Measurements from ENCODE around the gene AIPL1. TPM values are rescaled to one million over a fixed set of nuclear protein-coding genes. Genes with fewer than 3 reads are reported as not detected.

The AIPL1 gene
- total RNA-seq, 4 donors from 2014 or later = not detected

GRCh38 chr17:6442775-6443174 lies 7.9 kb upstream of the AIPL1 start:
- TF ChIP-seq CTCF (IDR thresholded peaks at IDR 0.05 in 4 of 5, conservative IDR thresholded peaks at IDR 0.05 in 1 of 5) (no peak), POLR2A (IDR thresholded peaks at IDR 0.05) (no peak)
- H3K4me1 ChIP-seq = peaks cover 0 to 15% of the 10 kb centered on the region in 2 donors
- H3K27ac ChIP-seq = no peak overlapping the region
- no peaks in the 10 kb centered on the region for H3K36me3 ChIP-seq
- in situ Hi-C loops (cut with MboI; ENCODE audit: low sequenced_read_pairs in 4 of 4) (loop anchor here in 1 of 4 donors (25.0 kb wide), 1 partner anchor 1205 kb away; the partner anchor contains the start of gene SCIMP), intact Hi-C loops (cut with DNase I; ENCODE audit: low total_unique reads) (no loop called here)
- no peak overlapping the region for H3K4me3 ChIP-seq
- H3K27me3 ChIP-seq = peaks cover 0 to 13% (median 4%) of the 10 kb centered on the region in 3 donors
- H3K9me3 ChIP-seq = no peaks in the 10 kb centered on the region
- DNase-seq = no peak
- no peak for ATAC-seq

GRCh38 chr17:6439951-6440350 lies 5.0 kb upstream of the AIPL1 start:
- Histone ChIP-seq H3K4me3 (no peak overlapping the region), H3K4me1 (peaks cover 0 to 15% of the 10 kb centered on the region in 2 donors), H3K36me3 (no peaks in the 10 kb centered on the region), H3K9me3 (no peaks in the 10 kb centered on the region), H3K27me3 (peaks cover 4 to 16% (median 5%) of the 10 kb centered on the region in 3 donors), H3K27ac (no peak overlapping the region)
- ATAC-seq = no peak
- TF ChIP-seq CTCF (IDR thresholded peaks at IDR 0.05 in 4 of 5, conservative IDR thresholded peaks at IDR 0.05 in 1 of 5) (no peak), POLR2A (IDR thresholded peaks at IDR 0.05) (no peak)
- intact Hi-C loops (cut with DNase I; ENCODE audit: low total_unique reads) (loop anchor here (5.0 to 10.0 kb wide), 2 partner anchors 853 to 1195 kb away; no protein-coding TSS in a partner anchor), in situ Hi-C loops (cut with MboI; ENCODE audit: low sequenced_read_pairs in 4 of 4) (loop anchor here in 1 of 4 donors (25.0 kb wide), 1 partner anchor 1203 kb away; the partner anchor contains the start of gene SCIMP)
- DNase-seq = no peak

- no peak for ATAC-seq
- DNase-seq = no peak
- TF ChIP-seq POLR2A (IDR thresholded peaks at IDR 0.05) (no peak), CTCF (IDR thresholded peaks at IDR 0.05 in 4 of 5, conservative IDR thresholded peaks at IDR 0.05 in 1 of 5) (no peak)
- H3K4me1 ChIP-seq = no peaks in the 10 kb centered on the region
- no peaks in the 10 kb centered on the region for H3K9me3 ChIP-seq
- no peaks in the 10 kb centered on the region for H3K36me3 ChIP-seq
- no peak overlapping the region for H3K27ac ChIP-seq
- intact Hi-C loops (cut with DNase I; ENCODE audit: low total_unique reads) (loop anchor here (5.0 to 10.0 kb wide), 2 partner anchors 851 to 1193 kb away; no protein-coding TSS in a partner anchor), in situ Hi-C loops (cut with MboI; ENCODE audit: low sequenced_read_pairs in 4 of 4) (loop anchor here in 1 of 4 donors (25.0 kb wide), 1 partner anchor 1201 kb away; the partner anchor contains the start of gene SCIMP)
- no peak overlapping the region for H3K4me3 ChIP-seq
- H3K27me3 ChIP-seq = peaks cover 4 to 9% (median 5%) of the 10 kb centered on the region in 3 donors
These were observed 3.0 kb upstream of the AIPL1 start for GRCh38 chr17:6437956-6438355.

GRCh38 chr17:6437466-6437865 lies 2.5 kb upstream of the AIPL1 start:
- Histone ChIP-seq H3K4me3 (no peak overlapping the region), H3K9me3 (no peaks in the 10 kb centered on the region), H3K27ac (no peak overlapping the region), H3K27me3 (peaks cover 4 to 7% (median 5%) of the 10 kb centered on the region in 3 donors), H3K36me3 (no peaks in the 10 kb centered on the region), H3K4me1 (no peaks in the 10 kb centered on the region)
- TF ChIP-seq CTCF (IDR thresholded peaks at IDR 0.05 in 4 of 5, conservative IDR thresholded peaks at IDR 0.05 in 1 of 5) (no peak), POLR2A (IDR thresholded peaks at IDR 0.05) (no peak)
- DNase-seq (no peak), ATAC-seq (no peak)
- intact Hi-C loops (cut with DNase I; ENCODE audit: low total_unique reads) = loop anchor here (5.0 to 10.0 kb wide), 2 partner anchors 850 to 1193 kb away; no protein-coding TSS in a partner anchor
- in situ Hi-C loops (cut with MboI; ENCODE audit: low sequenced_read_pairs in 4 of 4) = loop anchor here in 1 of 4 donors (25.0 kb wide), 1 partner anchor 1200 kb away; the partner anchor contains the start of gene SCIMP
